Stomach (tissue), 9 donors: ENCODE measurements around the gene SCNN1B. TPM values are rescaled to one million over a fixed set of nuclear protein-coding genes. Genes with fewer than 3 reads are reported as not detected.

ENCODE experiments used
- DNase-seq, 2 donors: peaks; one replicate each; pipeline versions ENCODE4 v3.0.0 to v3.0.0-alpha.2; 2013 to 2019
- H3K27ac ChIP-seq, 5 donors: fragments of 200-600 bp in 4 of 5; sonication (generic) in 4 of 5; one replicate each; pipeline ENCODE4 v1.5.1; 2013 to 2019; ENCODE audit warnings: mild to moderate bottlenecking in 1 of 5, moderate library complexity in 1 of 5
- H3K27me3 ChIP-seq, 3 donors: fragments of 200-600 bp; sonication (generic); one replicate each; pipeline ENCODE4 v1.5.1; 2017 to 2019; ENCODE audit warnings: mixed run types in 1 of 3
- H3K36me3 ChIP-seq, 4 donors: fragments of 200-600 bp; sonication (generic); 1 replicate in 3 of 4; 2 replicates in 1 of 4; pipeline ENCODE4 v1.5.1; 2016 to 2019
- H3K4me1 ChIP-seq, 4 donors: fragments of 200-600 bp; sonication (generic); one replicate each; pipeline ENCODE4 v1.5.1; 2016 to 2019
- H3K4me3 ChIP-seq, 4 donors: fragments of 200-600 bp; sonication (generic) in 3 of 4; one replicate each; pipeline ENCODE4 v1.5.1; 2016 to 2019; ENCODE audit warnings: mild to moderate bottlenecking in 1 of 4
- H3K9me3 ChIP-seq, 4 donors: fragments of 200-600 bp; sonication (generic); one replicate each; pipeline ENCODE4 v1.5.1; 2016 to 2019
- EP300 ChIP-seq: sonication (generic); formaldehyde crosslinking; IDR thresholded peaks from one replicate; pipeline ENCODE4 v1.6.1; 2017; ENCODE audit warnings: antibody characterized with exemption
- POLR2A ChIP-seq, 4 donors: fragments of 450-650 bp; IDR thresholded peaks; one replicate each; pipeline ENCODE4 v1.6.1; 2016; ENCODE audit warnings: antibody characterized with exemption in 4 of 4, control low read depth in 2 of 4, mild to moderate bottlenecking in 1 of 4, moderate library complexity in 1 of 4
- POLR2AphosphoS5 ChIP-seq, 3 donors: sonication (generic); formaldehyde crosslinking; IDR thresholded peaks; one replicate each; pipeline ENCODE4 v1.6.1; 2016; ENCODE audit warnings: antibody characterized with exemption in 3 of 3
- WGBS, 5 donors: extraction: QIAGEN DNeasy Blood & Tissue Kit in 3 of 5; methylation state at CpG; one replicate each; pipeline versions ENCODE4 v1.1.5 to v1.1.7; 2013 to 2018; 5-methylcytosine and 5-hydroxymethylcytosine counted together
- intact Hi-C: fragments of 100-400 bp; cut with DNase I; formaldehyde crosslinking; loops from one replicate; pipeline ENCODE4 v1.15.1; 2023; ENCODE audit warnings: low total_unique reads
- polyA plus RNA-seq, 3 donors: library from polyadenylated mRNA; stranded (reverse); fragments of 200-250 nt; gene quantifications; one replicate each; pipeline ENCODE4 v1.2.3, GENCODE V29; 2013
- total RNA-seq, 5 donors: library from RNA; depleted of rRNA; stranded (reverse); fragments of >200 nt; gene quantifications; one replicate each; pipeline versions ENCODE4 v1.1.0 to v1.2.3, GENCODE V29; 2014 to 2016
- TF ChIP-seq, protein P1 (sequence below), 7 experiments: fragments of 450-650 bp in 4 of 7; fragments of 200-600 bp in 3 of 7; sonication (generic) in 3 of 7; IDR thresholded peaks; one replicate each; pipeline ENCODE4 v1.5.1; 2016 to 2019; ENCODE audit warnings: antibody characterized with exemption in 7 of 7, control low read depth in 2 of 7, mild to moderate bottlenecking in 1 of 7
- donor health status: healthy with polysubstance abuse.
- donor health status: Bipolar disorder and iron deficiency.
- donor health status: healthy.

SCNN1B gene
- total and polyA plus RNA-seq, 8 donors: 4.1 to 97.3 (median 21.8) TPM

DNA sequence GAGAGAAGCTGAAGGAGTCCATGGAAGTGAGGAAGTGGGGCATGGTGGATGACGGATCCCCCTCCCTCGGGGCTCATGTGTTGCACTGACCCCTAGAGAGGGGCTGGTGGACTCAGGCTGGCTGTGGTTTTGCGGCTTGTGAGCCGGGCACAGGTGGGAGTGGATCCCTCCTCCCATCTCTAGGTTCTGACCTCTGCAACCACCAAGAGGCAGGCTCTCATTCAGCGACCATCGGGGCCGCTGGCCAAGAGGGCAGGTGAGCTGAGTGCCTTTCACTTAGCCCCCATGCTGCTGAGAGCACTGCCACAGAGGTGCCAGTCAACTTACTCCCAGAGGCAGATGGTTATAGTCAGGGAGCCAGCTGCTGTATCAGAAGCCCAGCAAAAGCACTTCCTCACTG lies 67.3 kb downstream of the SCNN1B start:
- Histone ChIP-seq H3K4me1 (peaks cover 0 to 8% (median 0%) of the 10 kb centered on the region in 4 donors), H3K27ac (no peak overlapping the region), H3K36me3 (peaks cover 0 to 4% (median 0%) of the 10 kb centered on the region in 4 donors), H3K4me3 (no peak overlapping the region), H3K27me3 (peaks cover 0 to 35% (median 0%) of the 10 kb centered on the region in 3 donors), H3K9me3 (no peaks in the 10 kb centered on the region)
- intact Hi-C loops: no loop called here
- DNase-seq: no peak
- WGBS, 5 donors: 61 to 76% (median 69%) methylated on average over 4 to 7 of the region's 7 CpGs
- TF ChIP-seq POLR2A (IDR thresholded peaks at IDR 0.05) (no peak), EP300 (no peak), POLR2AphosphoS5 (IDR thresholded peaks at IDR 0.05) (no peak)
- TF ChIP-seq, protein P1, sequence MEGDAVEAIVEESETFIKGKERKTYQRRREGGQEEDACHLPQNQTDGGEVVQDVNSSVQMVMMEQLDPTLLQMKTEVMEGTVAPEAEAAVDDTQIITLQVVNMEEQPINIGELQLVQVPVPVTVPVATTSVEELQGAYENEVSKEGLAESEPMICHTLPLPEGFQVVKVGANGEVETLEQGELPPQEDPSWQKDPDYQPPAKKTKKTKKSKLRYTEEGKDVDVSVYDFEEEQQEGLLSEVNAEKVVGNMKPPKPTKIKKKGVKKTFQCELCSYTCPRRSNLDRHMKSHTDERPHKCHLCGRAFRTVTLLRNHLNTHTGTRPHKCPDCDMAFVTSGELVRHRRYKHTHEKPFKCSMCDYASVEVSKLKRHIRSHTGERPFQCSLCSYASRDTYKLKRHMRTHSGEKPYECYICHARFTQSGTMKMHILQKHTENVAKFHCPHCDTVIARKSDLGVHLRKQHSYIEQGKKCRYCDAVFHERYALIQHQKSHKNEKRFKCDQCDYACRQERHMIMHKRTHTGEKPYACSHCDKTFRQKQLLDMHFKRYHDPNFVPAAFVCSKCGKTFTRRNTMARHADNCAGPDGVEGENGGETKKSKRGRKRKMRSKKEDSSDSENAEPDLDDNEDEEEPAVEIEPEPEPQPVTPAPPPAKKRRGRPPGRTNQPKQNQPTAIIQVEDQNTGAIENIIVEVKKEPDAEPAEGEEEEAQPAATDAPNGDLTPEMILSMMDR (IDR thresholded peaks at IDR 0.05): no peak

DNA sequence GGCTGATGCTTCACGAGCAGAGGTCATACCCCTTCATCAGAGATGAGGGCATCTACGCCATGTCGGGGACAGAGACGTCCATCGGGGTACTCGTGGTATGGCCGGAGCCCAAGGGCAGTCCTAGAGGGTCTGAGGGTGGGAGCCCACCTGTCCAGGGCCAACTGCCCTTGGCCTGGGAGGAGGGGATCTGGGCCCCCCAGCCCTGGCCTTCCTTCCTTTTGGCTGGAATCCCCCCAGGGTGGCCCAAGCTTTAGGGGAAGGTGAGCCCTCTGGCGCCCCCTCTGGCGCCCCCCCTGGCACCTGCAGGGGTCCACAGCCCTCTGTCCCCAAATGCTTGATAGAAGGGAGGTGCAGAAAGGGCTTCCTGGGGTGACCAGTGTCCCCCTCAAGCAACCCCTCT lies 69.3 kb downstream of the SCNN1B start:
- Histone ChIP-seq H3K4me3 (no peak overlapping the region), H3K4me1 (no peaks in the 10 kb centered on the region), H3K27me3 (peaks cover 0 to 46% (median 0%) of the 10 kb centered on the region in 3 donors), H3K27ac (no peak overlapping the region), H3K9me3 (no peaks in the 10 kb centered on the region), H3K36me3 (peaks cover 0 to 4% (median 0%) of the 10 kb centered on the region in 4 donors)
- WGBS, 5 donors: 78 to 97% (median 80%) methylated on average over 7 to 9 of the region's 9 CpGs
- no peak for DNase-seq
- intact Hi-C loops: no loop called here
- TF ChIP-seq EP300: no peak
- TF ChIP-seq, protein P1 (IDR thresholded peaks at IDR 0.05): no peak
- no peak for TF ChIP-seq POLR2A (IDR thresholded peaks at IDR 0.05)
- TF ChIP-seq POLR2AphosphoS5 (IDR thresholded peaks at IDR 0.05): no peak

DNA sequence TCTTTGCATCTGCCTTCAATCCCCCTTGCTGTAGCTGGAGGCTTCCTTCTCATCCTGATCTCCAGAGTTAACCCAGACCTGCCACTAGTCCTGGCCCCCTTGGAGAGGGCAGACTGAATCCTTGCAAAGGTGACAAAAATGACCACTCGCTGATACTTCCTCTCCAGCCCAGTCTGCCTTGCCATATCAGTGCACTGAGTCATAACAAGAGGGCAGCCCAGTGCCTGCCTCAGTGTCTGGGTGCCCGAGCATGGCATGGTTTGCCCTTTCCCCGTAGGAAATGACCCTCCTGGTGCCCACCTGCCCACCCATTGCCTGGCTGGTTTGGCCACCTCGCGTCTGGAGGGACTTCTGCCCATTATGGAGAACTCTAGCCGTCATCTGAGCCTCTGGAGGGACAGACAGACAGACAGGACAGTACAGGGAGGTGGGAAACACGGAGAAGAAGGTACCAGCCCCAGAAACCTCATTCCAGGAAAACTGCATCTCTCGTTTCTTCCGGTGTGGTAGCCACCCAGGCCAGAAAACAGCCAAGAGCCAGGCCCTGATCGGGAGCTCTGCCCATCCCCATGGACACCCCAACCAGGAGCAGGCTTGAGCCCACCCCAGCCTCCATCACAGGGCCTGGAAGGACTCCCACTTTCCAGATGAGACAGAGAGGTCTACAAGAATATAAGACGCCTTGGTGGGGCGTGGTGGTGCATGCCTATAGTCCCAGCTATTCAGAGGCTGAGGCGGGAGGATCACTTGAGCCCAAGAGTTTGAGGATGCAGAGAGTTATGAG lies 71.5 kb downstream of the SCNN1B start:
- Histone ChIP-seq H3K36me3 (peaks cover 0 to 4% (median 0%) of the 10 kb centered on the region in 4 donors), H3K9me3 (no peaks in the 10 kb centered on the region), H3K4me1 (no peaks in the 10 kb centered on the region), H3K27ac (no peak overlapping the region), H3K27me3 (peaks cover 0 to 52% (median 0%) of the 10 kb centered on the region in 3 donors), H3K4me3 (no peak overlapping the region)
- TF ChIP-seq, protein P1 (IDR thresholded peaks at IDR 0.05): no peak
- TF ChIP-seq EP300 (no peak), POLR2AphosphoS5 (IDR thresholded peaks at IDR 0.05) (no peak), POLR2A (IDR thresholded peaks at IDR 0.05) (no peak)
- DNase-seq: no peak
- WGBS, 5 donors: 77 to 87% (median 81%) methylated on average over 13 of the region's 13 CpGs
- intact Hi-C loops: no loop called here

DNA sequence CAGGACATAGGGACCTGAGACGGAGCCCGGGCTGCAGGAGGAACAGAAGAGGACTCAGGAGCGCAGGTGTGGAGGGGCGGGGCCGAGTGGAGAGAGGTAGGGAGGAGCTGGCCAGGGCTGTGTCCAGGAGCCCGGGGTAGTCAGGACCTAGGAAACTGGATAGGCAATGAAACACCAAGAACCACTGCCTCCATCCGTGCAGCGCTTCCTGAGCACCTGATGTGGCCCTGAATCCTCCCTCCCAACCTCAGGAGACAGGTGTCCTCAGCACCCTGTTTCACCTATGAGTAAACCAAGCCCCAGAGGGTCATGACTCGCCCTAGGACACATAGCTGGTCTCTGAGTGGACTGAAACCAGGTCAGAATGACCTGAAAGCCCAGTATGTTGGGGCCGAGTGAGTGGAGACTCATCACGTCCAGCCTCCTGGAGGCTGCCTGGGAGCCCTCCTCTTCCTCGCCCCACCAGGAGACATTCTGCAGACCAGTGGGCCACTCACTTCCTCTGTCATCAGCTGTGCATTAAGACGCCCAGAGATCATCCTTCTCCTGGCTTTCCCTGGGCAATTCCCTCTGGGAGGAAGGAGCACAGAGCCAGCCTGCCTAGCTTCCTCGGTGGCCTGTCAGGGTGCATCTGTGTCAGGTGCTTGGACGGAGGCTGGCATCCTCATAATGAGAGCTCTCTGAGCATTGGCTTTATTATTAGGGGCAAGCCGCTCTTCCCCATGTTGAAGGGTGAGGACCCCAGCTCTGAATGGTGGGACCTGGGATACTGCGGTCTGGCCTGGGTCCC lies 72.8 kb downstream of the SCNN1B start:
- DNase-seq: peak in 1 of 2 donors; percentile 67
- Histone ChIP-seq H3K4me1 (no peaks in the 10 kb centered on the region), H3K9me3 (no peaks in the 10 kb centered on the region), H3K27me3 (peaks cover 0 to 42% (median 0%) of the 10 kb centered on the region in 3 donors), H3K4me3 (no peak overlapping the region), H3K27ac (no peak overlapping the region), H3K36me3 (peaks cover 0 to 4% (median 0%) of the 10 kb centered on the region in 4 donors)
- intact Hi-C loops: no loop called here
- TF ChIP-seq, protein P1 (IDR thresholded peaks at IDR 0.05): no peak
- TF ChIP-seq EP300 (no peak), POLR2AphosphoS5 (IDR thresholded peaks at IDR 0.05) (no peak), POLR2A (IDR thresholded peaks at IDR 0.05) (no peak)
- WGBS, 5 donors: 61 to 66% (median 63%) methylated on average over 14 to 17 of the region's 17 CpGs
